ENCODE measurements around the gene PI4KB.

DNA sequence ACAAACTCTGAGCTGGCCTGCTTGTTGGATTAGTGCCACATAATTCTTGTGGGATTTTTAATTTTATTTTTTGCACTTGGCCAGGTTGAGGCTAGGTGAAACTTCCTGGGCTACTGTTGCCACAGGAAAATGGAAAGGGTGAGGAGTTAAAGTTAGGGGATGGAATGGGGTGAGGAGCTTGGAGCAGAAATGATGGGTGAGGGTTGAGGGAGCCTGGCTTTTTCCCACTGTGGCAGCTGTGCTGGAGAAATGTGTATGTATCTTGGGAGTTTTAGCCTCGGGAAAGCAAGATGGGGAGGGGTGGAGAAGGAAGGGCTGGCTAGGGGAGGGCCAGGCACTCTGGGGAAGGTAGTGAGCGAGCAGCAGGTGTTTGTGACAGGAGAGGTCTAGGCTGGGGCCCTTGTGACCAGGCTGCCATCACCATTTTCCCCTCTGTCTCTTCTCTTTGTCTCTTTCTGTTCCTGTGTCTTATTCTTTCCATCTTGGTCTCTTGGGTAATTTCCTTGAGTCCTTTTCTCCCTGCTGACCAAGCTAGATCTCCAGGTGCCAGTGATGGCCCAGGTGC is 43.1 kb downstream of the PI4KB start:
- TF ChIP-seq, protein P1, sequence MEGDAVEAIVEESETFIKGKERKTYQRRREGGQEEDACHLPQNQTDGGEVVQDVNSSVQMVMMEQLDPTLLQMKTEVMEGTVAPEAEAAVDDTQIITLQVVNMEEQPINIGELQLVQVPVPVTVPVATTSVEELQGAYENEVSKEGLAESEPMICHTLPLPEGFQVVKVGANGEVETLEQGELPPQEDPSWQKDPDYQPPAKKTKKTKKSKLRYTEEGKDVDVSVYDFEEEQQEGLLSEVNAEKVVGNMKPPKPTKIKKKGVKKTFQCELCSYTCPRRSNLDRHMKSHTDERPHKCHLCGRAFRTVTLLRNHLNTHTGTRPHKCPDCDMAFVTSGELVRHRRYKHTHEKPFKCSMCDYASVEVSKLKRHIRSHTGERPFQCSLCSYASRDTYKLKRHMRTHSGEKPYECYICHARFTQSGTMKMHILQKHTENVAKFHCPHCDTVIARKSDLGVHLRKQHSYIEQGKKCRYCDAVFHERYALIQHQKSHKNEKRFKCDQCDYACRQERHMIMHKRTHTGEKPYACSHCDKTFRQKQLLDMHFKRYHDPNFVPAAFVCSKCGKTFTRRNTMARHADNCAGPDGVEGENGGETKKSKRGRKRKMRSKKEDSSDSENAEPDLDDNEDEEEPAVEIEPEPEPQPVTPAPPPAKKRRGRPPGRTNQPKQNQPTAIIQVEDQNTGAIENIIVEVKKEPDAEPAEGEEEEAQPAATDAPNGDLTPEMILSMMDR (conservative IDR thresholded peaks at IDR 0.05; ENCODE audit: low read length): no peak
- no peak for TF ChIP-seq EZH2phosphoT487 (IDR thresholded peaks at IDR 0.05; ENCODE audit: borderline replicate concordance)

Data from Loucy (cell line).